ENCODE data around the gene ATP2B3. TPM values are rescaled to one million over a fixed set of nuclear protein-coding genes. Genes with fewer than 3 reads are reported as not detected.

ATP2B3 gene
- total and polyA plus RNA-seq, 2 donors (not counting 3 experiments of a cell fraction or from before 2014, with no cell fraction given) = 0.01 to 0.07 TPM

- ChIA-PET CTCF (no interaction called here), POLR2A (no interaction called here)
- no peak overlapping the region for H3K9ac ChIP-seq (replicated peaks; ENCODE audit: extremely low read depth, insufficient read depth, low read length)
- H3K4me2 ChIP-seq (ENCODE audit: insufficient read depth, low read length) = no peak overlapping the region
- H2AFZ ChIP-seq (ENCODE audit: low read depth, low read length) = no peak overlapping the region
- H4K20me1 ChIP-seq (replicated peaks; ENCODE audit: control insufficient read depth, extremely low read depth, insufficient read depth, low read length) = no peaks in the 10 kb centered on the region
- H3K4me3 ChIP-seq (replicated peaks in 1 of 3; ENCODE audit: insufficient read depth in 1 of 3, low read depth in 1 of 3, low read length in 3 of 3) = no peak overlapping the region
- H3K9me1 ChIP-seq (replicated peaks; ENCODE audit: control insufficient read depth, extremely low read depth, insufficient read depth, low read length) = no peaks in the 10 kb centered on the region
- no peaks in the 10 kb centered on the region for H3K4me1 ChIP-seq (ENCODE audit: control insufficient read depth, extremely low read depth, insufficient read depth, low read length)
- TF ChIP-seq POLR2A (IDR thresholded peaks at IDR 0.05; ENCODE audit: low read depth, low read length) (no peak), MYC (IDR thresholded peaks at IDR 0.05; ENCODE audit: low read depth, low read length) (no peak), JUN (IDR thresholded peaks at IDR 0.05; ENCODE audit: borderline replicate concordance, insufficient read depth, insufficient read length, low read depth) (no peak), FOS (IDR thresholded peaks at IDR 0.05; ENCODE audit: borderline replicate concordance, insufficient read depth, low read length) (no peak), GATA2 (IDR thresholded peaks at IDR 0.05; ENCODE audit: insufficient read depth, insufficient read length, low read depth, low read length) (no peak), MAX (IDR thresholded peaks at IDR 0.05; ENCODE audit: insufficient read depth, insufficient read length) (no peak), CTCF (IDR thresholded peaks at IDR 0.05; ENCODE audit: extremely low read depth in 1 of 2, insufficient read depth in 1 of 2, low read depth in 1 of 2, low read length in 2 of 2) (no peak), EZH2 (IDR thresholded peaks at IDR 0.05; ENCODE audit: borderline replicate concordance, low read depth, low read length, severe bottlenecking) (no peak), POLR2AphosphoS5 (IDR thresholded peaks at IDR 0.05; ENCODE audit: insufficient read depth, low read depth, low read length) (no peak)
- BruUV-seq (replicated peaks) = no TSS peak
- dilution Hi-C loops (cut with MboI; ENCODE audit: extremely low pct_ligation_motif_present, low sequenced_read_pairs) = no loop called here
- FAIRE-seq (no peak), DNase-seq (ENCODE audit: low read depth, low spot score) (no peak)
- no peak overlapping the region for H3K27ac ChIP-seq (ENCODE audit: insufficient read depth, low read depth, low read length)
- intact Hi-C loops (cut with micrococcal nuclease) = no loop called here
- no peaks in the 10 kb centered on the region for H3K9me3 ChIP-seq (replicated peaks; ENCODE audit: control insufficient read depth, insufficient read depth, low read length)
- peaks cover 0 to 11% of the 10 kb centered on the region in 2 experiments for H3K36me3 ChIP-seq (ENCODE audit: control insufficient read depth in 2 of 2, extremely low read depth in 1 of 2, insufficient read depth in 2 of 2, low read length in 2 of 2)
- no peaks in the 10 kb centered on the region for H3K27me3 ChIP-seq (ENCODE audit: control insufficient read depth in 2 of 2, insufficient read depth in 2 of 2, low read length in 2 of 2)
- no peaks in the 10 kb centered on the region for H3K79me2 ChIP-seq (ENCODE audit: control insufficient read depth, insufficient read depth, low read length)
Observed at GRCh38 chrX:153588021-153588781, 70.8 kb downstream of the ATP2B3 start.
